Breast epithelium (tissue), 3 donors: ENCODE results near the gene PDCD1.
"Not testable (repeated sequence)": the region's sequence is repeated elsewhere in the genome, so short reads cannot be mapped to it uniquely, and the experiment has no call there.

Experiments used
- CTCF ChIP-seq, 3 donors: fragments of 450-650 bp; IDR thresholded peaks; one replicate each; pipeline ENCODE4 v1.5.1; 2016 to 2017; ENCODE audit warnings: antibody characterized with exemption in 3 of 3, mild to moderate bottlenecking in 3 of 3, moderate library complexity in 3 of 3
- POLR2A ChIP-seq: fragments of 450-650 bp; IDR thresholded peaks from one replicate; pipeline ENCODE4 v1.6.1; 2016; ENCODE audit warnings: antibody characterized with exemption, mild to moderate bottlenecking, moderate library complexity

DNA sequence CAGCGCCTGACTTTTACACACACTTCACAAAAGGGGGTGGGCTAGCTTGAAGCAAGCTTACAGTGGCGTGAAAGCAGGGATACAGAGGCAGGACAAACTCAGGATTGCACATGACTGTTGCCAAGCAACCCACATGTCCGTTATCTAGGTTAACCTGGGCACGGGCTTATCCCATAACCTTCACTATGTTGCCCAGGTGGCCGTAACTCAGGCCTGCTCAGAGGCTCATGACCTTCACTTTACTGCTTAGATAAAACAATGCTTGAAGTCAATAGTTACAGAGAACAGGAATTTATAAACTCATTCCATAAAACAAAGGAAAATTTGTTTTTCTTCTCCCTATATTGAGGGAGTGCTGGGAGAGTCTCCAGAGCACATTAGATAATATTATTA is 47.7 kb upstream of the PDCD1 start:
- TF ChIP-seq CTCF (IDR thresholded peaks at IDR 0.05); POLR2A: not testable (repeated sequence)
